Measurements from ENCODE around the gene CHST12.
A peak's percentile ranks its signal among the peaks of the same experiment; 100 is the strongest.
"Not testable (repeated sequence)": the region's sequence is repeated elsewhere in the genome, so short reads cannot be mapped to it uniquely, and the experiment has no call there.

CHST12 gene

DNA sequence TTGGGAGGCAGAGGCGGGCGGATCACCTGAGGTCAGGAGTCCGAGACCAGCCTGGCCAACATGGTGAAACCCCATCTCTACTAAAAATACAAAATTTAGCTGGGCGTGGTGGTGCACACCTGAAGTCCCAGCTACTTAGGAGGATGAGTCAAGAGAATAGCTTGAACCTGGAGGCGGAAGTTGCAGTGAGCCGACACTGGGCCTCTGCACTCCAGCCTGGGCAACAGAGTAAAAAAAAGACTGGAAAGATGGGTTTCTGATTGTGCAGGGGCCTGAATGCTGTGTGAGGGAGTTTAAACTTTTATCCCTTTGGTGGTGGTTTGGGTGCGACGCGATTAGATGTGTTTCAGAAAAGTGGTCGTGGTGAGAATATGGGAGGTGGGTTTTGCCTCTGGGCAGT, 1.8 kb downstream of the CHST12 start:
- no peak for DNase-seq

DNA sequence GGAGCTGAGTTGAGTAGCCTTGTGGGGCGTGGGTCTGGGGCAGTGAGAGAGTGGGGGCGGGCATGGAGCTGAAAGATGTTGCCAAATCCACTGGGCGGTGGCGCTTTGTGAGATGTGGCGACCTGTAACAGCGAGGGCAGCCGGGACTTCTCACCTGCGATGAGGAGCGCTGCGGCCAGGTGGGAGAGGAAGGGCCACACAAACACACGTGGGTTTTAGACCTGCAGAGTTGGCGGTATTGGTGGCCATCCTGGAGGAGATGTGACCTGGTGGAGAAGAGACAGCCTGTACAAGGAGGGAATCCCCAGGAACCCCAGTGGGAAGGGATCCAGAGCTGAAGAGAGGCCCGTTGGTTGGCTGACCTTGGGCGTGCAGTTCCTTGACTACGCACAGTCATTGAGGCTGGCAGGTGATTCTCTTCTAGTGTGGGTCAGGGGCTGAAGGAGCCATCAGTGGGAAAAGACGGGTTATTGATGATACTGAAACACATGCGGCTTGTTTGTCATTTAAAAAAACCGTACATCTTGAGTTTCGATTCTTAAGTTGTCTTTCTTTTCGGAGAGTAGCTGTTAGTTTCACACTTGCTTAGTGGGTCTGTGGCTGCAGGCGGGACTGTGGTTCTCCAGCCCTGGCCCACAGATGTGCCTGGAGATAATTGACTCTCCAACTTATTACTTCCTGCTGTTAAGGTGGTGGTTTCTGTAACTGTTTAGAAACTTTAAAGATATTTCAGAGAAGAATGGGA, 2.4 kb downstream of the CHST12 start:
- DNase-seq = peak; percentile 79

DNA sequence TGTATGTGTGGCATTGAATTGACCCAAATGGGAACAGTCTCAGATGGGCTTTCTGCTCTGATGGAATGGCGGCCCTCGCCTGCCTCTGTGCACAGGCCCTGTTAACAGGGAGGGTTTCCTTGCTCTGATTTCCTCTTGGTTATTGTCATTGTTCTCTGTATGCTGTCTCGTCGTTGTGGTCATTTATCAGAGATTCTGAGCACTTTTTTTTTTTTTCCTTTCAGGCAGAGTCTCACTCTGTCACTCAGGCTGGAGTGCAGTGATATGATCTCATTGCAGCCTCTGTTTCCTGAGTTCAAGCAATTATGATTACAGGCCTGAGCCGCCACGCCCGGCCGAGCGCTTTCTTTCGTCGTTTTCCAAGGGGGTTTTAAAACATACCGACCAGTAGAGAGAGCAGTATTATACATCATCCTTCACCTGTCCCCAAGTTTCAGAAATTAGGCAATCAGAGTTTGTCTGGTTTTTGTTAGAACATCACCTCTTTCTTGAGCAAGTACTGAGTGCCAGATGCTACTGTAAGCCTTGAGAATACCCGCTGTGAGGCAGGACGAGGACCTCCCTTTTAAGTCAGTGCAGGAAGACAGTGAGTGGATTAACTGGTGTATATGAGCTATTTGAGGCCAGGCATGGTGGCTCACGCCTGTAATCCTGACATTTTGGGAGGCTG, 6.5 kb downstream of the CHST12 start:
- DNase-seq = no peak

DNA sequence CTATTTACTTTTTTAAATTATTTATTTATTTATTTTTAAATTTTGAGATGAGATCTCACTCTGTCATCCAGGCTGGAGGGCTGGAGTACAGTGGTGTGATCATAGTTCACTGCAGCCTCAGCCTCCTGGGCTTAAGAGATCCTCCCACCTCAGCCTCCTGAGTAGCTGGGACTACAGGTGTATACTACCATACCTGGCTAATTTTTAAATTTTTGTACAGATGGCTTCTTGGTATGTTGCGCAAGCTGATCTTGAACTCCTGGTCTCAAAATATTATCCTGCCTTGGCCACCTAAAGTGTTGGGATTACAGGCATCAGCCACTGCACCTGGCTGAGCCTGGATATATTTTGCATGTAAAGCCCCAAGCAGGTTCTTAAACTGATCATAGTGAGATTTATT, 7.6 kb downstream of the CHST12 start:
- no peak for DNase-seq

GRCh38 chr7:2411815-2412586, 8.6 kb downstream of the CHST12 start:
- DNase-seq = no peak

DNA sequence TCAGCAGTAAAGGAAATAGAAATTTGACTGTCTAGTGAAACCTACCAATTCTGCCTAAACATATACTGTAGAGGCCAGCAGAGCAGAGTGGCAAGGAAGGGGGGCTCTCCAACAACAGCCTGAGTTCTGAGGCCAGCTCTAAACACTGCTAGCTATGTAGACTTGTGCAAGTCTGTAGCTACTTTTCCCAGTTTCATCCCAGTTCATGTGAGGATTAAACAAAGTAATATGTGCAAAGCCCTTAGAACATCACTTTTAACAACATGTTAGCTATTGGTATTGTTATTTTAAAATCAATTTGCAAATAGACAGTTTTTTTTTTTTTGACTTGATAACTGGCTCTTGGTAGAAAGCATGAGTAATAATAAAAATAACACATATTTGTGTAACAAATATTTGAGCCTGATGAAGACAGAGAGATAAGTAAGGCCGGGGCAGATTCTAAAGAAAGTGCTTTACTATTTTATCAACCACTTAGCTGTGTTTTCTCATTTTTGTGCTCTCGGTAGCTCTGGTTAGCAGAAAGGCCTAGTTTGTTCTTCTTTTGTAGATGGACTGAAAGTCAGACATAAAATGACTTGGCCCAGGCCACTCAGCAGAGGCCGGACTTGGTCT, 9.3 kb downstream of the CHST12 start:
- DNase-seq = no peak

GRCh38 chr7:2416063-2416462, 12.7 kb downstream of the CHST12 start:
- no peak for DNase-seq

- no peak for DNase-seq
Measured at GRCh38 chr7:2416650-2417049, 13.2 kb downstream of the CHST12 start.

DNA sequence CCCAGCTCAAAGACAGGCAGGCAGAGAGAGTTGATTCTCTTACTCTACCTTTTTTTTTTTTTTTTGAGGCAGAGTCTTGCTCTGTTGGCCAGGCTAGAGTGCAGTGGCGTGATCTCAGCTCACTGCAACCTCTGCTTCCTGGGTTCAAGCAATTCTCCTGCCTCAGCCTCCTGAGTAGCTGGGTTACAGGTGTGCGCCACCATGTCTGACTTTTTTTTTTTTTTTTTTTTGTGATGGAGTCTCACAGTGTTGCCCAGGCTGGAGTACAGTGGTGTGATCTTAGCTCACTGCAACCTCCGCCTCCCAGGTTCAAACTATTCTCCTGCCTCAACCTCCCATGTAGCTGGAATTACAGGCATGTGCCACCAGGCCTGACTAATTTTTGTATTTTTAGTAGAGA, 13.8 kb downstream of the CHST12 start:
- not testable (repeated sequence) for DNase-seq

GRCh38 chr7:2417981-2418481, 14.6 kb downstream of the CHST12 start:
- peak; percentile 81 for DNase-seq

- DNase-seq = no peak
Measured at GRCh38 chr7:2420216-2420933, 17.0 kb downstream of the CHST12 start.

DNA sequence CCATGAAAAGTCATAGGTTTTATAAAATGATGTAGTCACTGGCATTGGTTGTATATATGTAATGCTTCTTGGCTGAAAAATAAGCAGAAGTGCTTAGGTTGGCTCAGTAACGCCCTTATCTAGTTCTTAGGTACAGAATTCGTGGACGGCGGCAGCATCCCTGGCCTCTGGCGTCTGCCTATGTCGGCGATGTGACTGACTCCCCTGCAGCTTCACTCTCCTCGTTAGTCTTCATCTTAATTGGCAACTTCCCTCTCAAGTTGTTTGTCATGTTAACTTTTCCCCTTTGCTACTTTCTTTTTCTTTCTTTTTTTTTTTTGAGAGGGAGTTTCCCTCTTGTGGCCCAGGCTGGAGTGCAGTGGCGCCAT, 18.5 kb downstream of the CHST12 start:
- DNase-seq = no peak

DNA sequence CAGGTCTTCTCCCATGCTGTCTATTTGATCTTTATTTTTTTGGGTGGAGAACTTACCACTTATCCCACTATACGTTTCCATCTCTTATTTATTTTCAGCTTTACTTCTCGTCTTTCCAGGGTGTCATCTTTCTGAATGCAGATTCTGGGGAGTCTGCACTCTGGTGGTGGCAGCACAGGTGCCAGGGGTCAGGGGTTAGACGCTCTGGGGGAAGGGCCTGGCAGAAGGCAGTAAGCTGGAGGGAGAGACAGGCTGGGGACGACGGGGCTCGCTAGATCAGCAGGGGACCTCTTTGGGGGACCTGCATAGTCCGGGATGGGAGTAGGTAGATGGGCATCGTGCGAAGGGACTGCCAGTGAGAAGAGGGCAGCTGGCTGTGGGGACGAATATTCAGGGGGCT, 22.3 kb downstream of the CHST12 start:
- DNase-seq = no peak

DNA sequence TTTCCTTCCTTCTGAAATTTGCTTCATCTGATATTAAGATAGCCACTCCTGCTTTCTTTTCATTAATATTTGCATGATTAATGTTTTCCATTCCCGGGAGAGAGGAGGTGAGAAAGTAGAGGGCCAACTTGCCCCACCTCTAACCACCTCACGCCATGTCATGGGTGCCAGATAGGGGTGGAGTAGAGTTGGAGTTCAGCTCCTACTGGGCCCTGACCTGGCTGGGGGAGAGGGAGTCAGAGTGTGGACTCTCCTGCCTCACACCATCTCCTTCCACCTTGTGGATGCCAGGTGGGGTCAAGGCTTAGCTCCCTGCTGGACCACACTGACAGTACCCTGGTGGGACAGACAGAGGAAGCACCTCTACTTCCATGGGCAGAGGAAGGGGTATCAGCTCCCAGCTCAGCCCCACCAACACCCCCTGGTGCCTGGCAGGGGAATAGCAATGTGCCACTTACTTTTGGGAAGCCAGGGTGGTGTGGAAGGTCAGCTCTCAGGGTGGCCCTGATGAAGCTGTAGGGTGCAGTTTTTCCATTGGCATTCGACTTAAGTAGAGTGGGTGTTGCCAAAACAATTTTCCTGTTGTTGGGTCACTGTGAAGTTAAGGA, 28.0 kb downstream of the CHST12 start:
- peak; percentile 75 for DNase-seq

GRCh38 chr7:2432910-2433712, 29.7 kb downstream of the CHST12 start:
- no peak for DNase-seq

DNA sequence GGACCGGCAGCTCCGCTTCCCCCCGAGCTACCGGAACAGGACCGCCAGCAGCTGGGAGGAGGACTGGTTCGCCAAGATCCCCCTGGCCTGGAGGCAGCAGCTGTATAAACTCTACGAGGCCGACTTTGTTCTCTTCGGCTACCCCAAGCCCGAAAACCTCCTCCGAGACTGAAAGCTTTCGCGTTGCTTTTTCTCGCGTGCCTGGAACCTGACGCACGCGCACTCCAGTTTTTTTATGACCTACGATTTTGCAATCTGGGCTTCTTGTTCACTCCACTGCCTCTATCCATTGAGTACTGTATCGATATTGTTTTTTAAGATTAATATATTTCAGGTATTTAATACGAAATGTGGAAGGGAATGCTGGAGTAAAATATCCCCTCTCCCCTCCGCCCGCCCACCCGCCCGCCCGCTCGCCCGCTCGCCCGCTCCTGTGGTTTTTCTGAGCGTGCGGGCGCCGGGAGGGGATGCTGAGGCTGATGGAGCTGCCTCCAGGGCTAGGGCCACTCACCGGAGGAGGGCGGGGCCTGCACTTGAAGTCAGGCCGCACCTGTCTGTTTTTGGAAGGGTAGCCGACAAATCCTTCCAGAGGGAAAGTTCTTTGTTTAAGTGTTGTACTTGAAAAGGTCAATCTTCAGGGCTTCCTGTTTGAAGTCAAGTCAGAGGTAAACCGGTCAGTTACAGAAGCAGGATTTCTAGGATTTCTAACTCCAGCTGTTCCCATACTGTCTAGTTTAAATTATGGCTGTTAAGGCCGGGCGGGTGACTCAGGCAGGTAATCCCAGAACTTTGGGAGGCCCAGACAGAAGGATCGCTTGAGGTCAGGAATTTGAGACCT, 30.5 kb downstream of the CHST12 start:
- no peak for DNase-seq

GRCh38 chr7:2435146-2435545, 31.7 kb downstream of the CHST12 start:
- no peak for DNase-seq

DNA sequence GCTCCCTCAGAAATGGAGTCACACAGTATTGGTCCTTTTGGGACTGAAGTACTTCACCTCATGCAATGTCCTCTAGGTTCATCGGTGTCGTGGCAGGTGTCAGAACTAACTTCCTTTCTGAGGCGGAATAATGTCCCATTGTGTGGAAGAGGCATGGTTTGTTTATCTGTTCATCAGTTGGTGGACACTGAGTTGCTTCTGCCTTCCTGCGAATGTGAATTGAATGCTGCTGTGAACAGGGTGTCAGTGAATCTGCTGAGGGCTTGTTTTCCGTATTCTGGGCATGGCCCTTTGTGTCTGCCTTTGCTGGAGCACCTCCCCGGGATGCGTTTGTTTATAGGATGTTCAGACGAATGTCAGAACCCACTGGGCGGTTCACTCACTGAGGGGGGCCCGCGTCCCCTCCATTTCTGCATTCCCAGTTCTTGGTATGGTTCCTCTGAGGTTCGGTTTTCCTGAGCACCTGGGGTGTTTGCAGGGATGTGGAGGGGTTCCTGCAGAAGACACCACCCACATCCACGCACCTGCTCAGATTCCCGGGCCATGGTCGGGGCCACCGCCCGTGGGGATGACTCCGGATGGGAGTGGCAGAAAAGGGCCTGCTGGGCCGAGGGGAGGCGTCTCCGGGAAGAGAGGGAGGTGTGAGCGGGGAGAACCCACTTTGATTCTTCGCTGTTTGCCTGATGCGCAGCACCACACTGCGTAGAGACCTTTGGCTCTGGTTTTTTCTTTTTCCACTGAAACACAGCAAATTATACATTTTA, 33.1 kb downstream of the CHST12 start:
- DNase-seq = no peak

- DNase-seq = no peak
Measured at GRCh38 chr7:2437136-2437535, 33.7 kb downstream of the CHST12 start.
